Left renal cortex interstitium (tissue), 4 donors: ENCODE results near the gene DMBX1. TPM values are rescaled to one million over a fixed set of nuclear protein-coding genes. Genes with fewer than 3 reads are reported as not detected.

Experiments used
- polyA plus RNA-seq, 4 donors: library from polyadenylated mRNA; unstranded; fragments of 120-200 nt; gene quantifications; one replicate each; pipeline ENCODE4 v1.2.1, GENCODE V29; 2013; ENCODE audit not compliant: insufficient read length in 4 of 4

DMBX1 gene
- polyA plus RNA-seq, 4 donors: 0.09 TPM; not detected in 3

Other genes starting within 250 kb of the DMBX1 start
- 10 to 100 TPM; 10.8 to 16.3 (median 13.4) TPM for gene RAD54L, start 242.1 kb upstream of the DMBX1 start, polyA plus RNA-seq
- gene LRRC41, start 186.2 kb upstream of the DMBX1 start, polyA plus RNA-seq: 10 to 100 TPM; 75.6 to 99.0 (median 91.7) TPM
- 100 to 1,000 TPM; 354 to 478 (median 418) TPM for gene UQCRH, start 186.1 kb upstream of the DMBX1 start, polyA plus RNA-seq
- 10 to 100 TPM; 23.8 to 30.7 (median 27.4) TPM for gene NSUN4, start 149.0 kb upstream of the DMBX1 start, polyA plus RNA-seq
- gene FAAH, start 95.5 kb upstream of the DMBX1 start, polyA plus RNA-seq: 10 to 100 TPM; 16.9 to 31.8 (median 26.7) TPM
- gene KNCN, start 61.8 kb downstream of the DMBX1 start, polyA plus RNA-seq: not detected
- 10 to 100 TPM; 16.9 to 43.3 (median 29.4) TPM for gene MKNK1, start 114.4 kb downstream of the DMBX1 start, polyA plus RNA-seq
- 10 to 100 TPM; 10.5 to 13.9 (median 12.5) TPM for gene MOB3C, start 127.0 kb downstream of the DMBX1 start, polyA plus RNA-seq
- 100 to 1,000 TPM in 2 of 4 donors, 10 to 100 TPM in 2; 81.7 to 119 (median 96.8) TPM for gene ATPAF1, start 178.5 kb downstream of the DMBX1 start, polyA plus RNA-seq
- under 1 TPM; 0.22 to 0.54 (median 0.36) TPM for gene TEX38, start 182.0 kb downstream of the DMBX1 start, polyA plus RNA-seq
- 100 to 1,000 TPM in 1 of 4 donors, 10 to 100 TPM in 3; 90.6 to 109 (median 93.7) TPM for gene EFCAB14, start 229.3 kb downstream of the DMBX1 start, polyA plus RNA-seq